ENCODE data around the gene MIAT.

DNA sequence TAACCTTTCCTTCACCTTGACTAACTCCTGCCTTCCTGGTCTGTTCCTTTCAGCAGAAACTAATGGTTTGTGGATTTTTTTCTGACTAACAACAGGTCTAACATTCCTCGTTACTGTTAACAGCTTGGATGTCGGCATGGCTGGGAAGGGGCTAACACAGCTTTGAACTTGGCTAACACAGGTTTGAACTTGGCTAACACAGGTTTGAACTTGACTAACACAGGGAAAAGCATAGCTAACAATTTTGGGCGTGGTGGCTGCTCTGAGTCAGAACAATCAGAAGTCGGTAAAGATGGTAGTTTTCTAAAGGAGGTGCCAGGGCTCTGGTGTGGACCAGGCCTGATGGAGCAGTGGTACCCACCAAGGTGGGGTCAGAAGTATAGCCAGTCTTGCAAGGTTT, 16.1 kb downstream of the MIAT start:
- TF ChIP-seq, protein P1, sequence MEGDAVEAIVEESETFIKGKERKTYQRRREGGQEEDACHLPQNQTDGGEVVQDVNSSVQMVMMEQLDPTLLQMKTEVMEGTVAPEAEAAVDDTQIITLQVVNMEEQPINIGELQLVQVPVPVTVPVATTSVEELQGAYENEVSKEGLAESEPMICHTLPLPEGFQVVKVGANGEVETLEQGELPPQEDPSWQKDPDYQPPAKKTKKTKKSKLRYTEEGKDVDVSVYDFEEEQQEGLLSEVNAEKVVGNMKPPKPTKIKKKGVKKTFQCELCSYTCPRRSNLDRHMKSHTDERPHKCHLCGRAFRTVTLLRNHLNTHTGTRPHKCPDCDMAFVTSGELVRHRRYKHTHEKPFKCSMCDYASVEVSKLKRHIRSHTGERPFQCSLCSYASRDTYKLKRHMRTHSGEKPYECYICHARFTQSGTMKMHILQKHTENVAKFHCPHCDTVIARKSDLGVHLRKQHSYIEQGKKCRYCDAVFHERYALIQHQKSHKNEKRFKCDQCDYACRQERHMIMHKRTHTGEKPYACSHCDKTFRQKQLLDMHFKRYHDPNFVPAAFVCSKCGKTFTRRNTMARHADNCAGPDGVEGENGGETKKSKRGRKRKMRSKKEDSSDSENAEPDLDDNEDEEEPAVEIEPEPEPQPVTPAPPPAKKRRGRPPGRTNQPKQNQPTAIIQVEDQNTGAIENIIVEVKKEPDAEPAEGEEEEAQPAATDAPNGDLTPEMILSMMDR (IDR thresholded peaks at IDR 0.05; ENCODE audit: insufficient read depth, low read length, poor library complexity, severe bottlenecking): no peak
- TF ChIP-seq EZH2phosphoT487 (conservative IDR thresholded peaks at IDR 0.05; ENCODE audit: low read length): no peak
